Fibroblast of lung (primary cell): ENCODE data around the gene TPPP3.

Source experiments
- CTCF ChIP-seq, 2 donors: IDR thresholded peaks in 1 of 2; conservative IDR thresholded peaks in 1 of 2; 1 replicate in 1 of 2; 2 replicates in 1 of 2; pipeline ENCODE4 v1.5.1; 2011 to 2012; ENCODE audit warnings: low read length in 2 of 2, control low read depth in 1 of 2, inconsistent platforms in 1 of 2, low read depth in 1 of 2, mild to moderate bottlenecking in 1 of 2
- EZH2 ChIP-seq: IDR thresholded peaks from 2 replicates; pipeline ENCODE4 v1.5.1; 2012; ENCODE audit warnings: low read length, control low read depth, mild to moderate bottlenecking; ENCODE audit errors: missing control alignments

GRCh38 chr16:67421030-67421429, 27.7 kb upstream of the TPPP3 start:
- TF ChIP-seq EZH2 (no peak), CTCF (conservative IDR thresholded peaks at IDR 0.05 in 1 of 2, IDR thresholded peaks at IDR 0.05 in 1 of 2; ENCODE audit: low read depth in 1 of 2, low read length in 2 of 2) (no peak)
